Measurements from ENCODE around the gene NECTIN4. TPM values are rescaled to one million over a fixed set of nuclear protein-coding genes. Genes with fewer than 3 reads are reported as not detected.

NECTIN4 gene
- total and polyA plus RNA-seq, 10 of the 15 experiments (the other 5 are each of a cell fraction or from before 2014, with no cell fraction given), result 2.8 to 8.7 (median 3.7) TPM

DNA sequence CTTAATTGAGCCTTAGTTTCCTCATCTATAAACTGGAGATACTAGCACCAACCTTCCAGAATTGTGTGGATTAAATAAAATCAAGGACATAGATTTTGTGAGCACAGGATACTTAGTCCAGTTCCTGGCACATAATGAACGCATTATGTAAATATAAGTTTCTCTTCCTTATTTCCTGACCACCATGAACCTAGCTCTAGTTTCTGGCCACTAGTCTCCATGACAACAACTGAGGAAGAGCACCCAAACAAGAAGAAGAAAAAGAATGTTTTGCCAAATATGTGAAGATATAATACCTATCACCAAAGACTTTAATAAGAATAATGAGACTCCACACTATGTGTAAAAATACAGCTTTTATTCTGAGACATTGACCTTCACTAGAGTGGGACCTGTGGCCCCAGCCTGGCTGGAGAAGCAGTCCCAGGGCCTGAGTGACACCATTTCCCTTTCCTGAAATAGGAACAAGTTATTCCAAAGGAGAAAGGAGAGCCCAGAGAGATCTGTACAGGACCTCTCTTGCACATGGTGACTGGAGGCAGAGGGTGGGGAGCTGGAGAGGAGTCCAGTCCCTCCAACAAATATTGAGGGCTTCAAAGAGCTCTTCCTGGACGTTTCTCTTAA is 42.6 kb downstream of the NECTIN4 start (continued):
- TF ChIP-seq, protein P1, sequence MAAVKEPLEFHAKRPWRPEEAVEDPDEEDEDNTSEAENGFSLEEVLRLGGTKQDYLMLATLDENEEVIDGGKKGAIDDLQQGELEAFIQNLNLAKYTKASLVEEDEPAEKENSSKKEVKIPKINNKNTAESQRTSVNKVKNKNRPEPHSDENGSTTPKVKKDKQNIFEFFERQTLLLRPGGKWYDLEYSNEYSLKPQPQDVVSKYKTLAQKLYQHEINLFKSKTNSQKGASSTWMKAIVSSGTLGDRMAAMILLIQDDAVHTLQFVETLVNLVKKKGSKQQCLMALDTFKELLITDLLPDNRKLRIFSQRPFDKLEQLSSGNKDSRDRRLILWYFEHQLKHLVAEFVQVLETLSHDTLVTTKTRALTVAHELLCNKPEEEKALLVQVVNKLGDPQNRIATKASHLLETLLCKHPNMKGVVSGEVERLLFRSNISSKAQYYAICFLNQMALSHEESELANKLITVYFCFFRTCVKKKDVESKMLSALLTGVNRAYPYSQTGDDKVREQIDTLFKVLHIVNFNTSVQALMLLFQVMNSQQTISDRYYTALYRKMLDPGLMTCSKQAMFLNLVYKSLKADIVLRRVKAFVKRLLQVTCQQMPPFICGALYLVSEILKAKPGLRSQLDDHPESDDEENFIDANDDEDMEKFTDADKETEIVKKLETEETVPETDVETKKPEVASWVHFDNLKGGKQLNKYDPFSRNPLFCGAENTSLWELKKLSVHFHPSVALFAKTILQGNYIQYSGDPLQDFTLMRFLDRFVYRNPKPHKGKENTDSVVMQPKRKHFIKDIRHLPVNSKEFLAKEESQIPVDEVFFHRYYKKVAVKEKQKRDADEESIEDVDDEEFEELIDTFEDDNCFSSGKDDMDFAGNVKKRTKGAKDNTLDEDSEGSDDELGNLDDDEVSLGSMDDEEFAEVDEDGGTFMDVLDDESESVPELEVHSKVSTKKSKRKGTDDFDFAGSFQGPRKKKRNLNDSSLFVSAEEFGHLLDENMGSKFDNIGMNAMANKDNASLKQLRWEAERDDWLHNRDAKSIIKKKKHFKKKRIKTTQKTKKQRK (IDR thresholded peaks at IDR 0.05; ENCODE audit: low read depth, low read length), result no peak
- no peak for TF ChIP-seq ZZZ3 (IDR thresholded peaks at IDR 0.05; ENCODE audit: control insufficient read depth, insufficient read length, low read depth)
- no peak for TF ChIP-seq ESRRA (IDR thresholded peaks at IDR 0.05; ENCODE audit: low read length)
- peak; percentile 94 for TF ChIP-seq POU2F2 (IDR thresholded peaks at IDR 0.05; ENCODE audit: borderline replicate concordance, low read depth, low read length)
- TF ChIP-seq, protein P2, sequence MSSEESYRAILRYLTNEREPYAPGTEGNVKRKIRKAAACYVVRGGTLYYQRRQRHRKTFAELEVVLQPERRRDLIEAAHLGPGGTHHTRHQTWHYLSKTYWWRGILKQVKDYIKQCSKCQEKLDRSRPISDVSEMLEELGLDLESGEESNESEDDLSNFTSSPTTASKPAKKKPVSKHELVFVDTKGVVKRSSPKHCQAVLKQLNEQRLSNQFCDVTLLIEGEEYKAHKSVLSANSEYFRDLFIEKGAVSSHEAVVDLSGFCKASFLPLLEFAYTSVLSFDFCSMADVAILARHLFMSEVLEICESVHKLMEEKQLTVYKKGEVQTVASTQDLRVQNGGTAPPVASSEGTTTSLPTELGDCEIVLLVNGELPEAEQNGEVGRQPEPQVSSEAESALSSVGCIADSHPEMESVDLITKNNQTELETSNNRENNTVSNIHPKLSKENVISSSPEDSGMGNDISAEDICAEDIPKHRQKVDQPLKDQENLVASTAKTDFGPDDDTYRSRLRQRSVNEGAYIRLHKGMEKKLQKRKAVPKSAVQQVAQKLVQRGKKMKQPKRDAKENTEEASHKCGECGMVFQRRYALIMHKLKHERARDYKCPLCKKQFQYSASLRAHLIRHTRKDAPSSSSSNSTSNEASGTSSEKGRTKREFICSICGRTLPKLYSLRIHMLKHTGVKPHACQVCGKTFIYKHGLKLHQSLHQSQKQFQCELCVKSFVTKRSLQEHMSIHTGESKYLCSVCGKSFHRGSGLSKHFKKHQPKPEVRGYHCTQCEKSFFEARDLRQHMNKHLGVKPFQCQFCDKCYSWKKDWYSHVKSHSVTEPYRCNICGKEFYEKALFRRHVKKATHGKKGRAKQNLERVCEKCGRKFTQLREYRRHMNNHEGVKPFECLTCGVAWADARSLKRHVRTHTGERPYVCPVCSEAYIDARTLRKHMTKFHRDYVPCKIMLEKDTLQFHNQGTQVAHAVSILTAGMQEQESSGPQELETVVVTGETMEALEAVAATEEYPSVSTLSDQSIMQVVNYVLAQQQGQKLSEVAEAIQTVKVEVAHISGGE (CRISPR knock-in tag; IDR thresholded peaks at IDR 0.05), result no peak
- TF ChIP-seq MTA3 (IDR thresholded peaks at IDR 0.05; ENCODE audit: borderline replicate concordance, low read length), result no peak
- TF ChIP-seq FOS (IDR thresholded peaks at IDR 0.05; ENCODE audit: borderline replicate concordance, extremely low read depth, insufficient read length), result no peak
- TF ChIP-seq FOXK2 (IDR thresholded peaks at IDR 0.05), result no peak
- TF ChIP-seq, protein P3, sequence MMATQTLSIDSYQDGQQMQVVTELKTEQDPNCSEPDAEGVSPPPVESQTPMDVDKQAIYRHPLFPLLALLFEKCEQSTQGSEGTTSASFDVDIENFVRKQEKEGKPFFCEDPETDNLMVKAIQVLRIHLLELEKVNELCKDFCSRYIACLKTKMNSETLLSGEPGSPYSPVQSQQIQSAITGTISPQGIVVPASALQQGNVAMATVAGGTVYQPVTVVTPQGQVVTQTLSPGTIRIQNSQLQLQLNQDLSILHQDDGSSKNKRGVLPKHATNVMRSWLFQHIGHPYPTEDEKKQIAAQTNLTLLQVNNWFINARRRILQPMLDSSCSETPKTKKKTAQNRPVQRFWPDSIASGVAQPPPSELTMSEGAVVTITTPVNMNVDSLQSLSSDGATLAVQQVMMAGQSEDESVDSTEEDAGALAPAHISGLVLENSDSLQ (IDR thresholded peaks at IDR 0.05), result no peak
- no peak for TF ChIP-seq ZNF217 (IDR thresholded peaks at IDR 0.05)
- TF ChIP-seq SMC3 (IDR thresholded peaks at IDR 0.05; ENCODE audit: borderline replicate concordance, low read length), result no peak
- TF ChIP-seq, protein P4, sequence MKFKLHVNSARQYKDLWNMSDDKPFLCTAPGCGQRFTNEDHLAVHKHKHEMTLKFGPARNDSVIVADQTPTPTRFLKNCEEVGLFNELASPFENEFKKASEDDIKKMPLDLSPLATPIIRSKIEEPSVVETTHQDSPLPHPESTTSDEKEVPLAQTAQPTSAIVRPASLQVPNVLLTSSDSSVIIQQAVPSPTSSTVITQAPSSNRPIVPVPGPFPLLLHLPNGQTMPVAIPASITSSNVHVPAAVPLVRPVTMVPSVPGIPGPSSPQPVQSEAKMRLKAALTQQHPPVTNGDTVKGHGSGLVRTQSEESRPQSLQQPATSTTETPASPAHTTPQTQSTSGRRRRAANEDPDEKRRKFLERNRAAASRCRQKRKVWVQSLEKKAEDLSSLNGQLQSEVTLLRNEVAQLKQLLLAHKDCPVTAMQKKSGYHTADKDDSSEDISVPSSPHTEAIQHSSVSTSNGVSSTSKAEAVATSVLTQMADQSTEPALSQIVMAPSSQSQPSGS (IDR thresholded peaks at IDR 0.05; ENCODE audit: low read length), result peak; percentile 48
- TF ChIP-seq, protein P5, sequence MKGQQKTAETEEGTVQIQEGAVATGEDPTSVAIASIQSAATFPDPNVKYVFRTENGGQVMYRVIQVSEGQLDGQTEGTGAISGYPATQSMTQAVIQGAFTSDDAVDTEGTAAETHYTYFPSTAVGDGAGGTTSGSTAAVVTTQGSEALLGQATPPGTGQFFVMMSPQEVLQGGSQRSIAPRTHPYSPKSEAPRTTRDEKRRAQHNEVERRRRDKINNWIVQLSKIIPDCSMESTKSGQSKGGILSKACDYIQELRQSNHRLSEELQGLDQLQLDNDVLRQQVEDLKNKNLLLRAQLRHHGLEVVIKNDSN (IDR thresholded peaks at IDR 0.05; ENCODE audit: borderline replicate concordance, extremely low read length, insufficient read depth, low read depth, low read length), result no peak
- TF ChIP-seq DPF2 (IDR thresholded peaks at IDR 0.05), result peak; percentile 92; the same call in 1 of the 2 replicates
- no peak for TF ChIP-seq IRF4 (IDR thresholded peaks at IDR 0.05; ENCODE audit: low read depth, low read length)
- TF ChIP-seq, protein P6, sequence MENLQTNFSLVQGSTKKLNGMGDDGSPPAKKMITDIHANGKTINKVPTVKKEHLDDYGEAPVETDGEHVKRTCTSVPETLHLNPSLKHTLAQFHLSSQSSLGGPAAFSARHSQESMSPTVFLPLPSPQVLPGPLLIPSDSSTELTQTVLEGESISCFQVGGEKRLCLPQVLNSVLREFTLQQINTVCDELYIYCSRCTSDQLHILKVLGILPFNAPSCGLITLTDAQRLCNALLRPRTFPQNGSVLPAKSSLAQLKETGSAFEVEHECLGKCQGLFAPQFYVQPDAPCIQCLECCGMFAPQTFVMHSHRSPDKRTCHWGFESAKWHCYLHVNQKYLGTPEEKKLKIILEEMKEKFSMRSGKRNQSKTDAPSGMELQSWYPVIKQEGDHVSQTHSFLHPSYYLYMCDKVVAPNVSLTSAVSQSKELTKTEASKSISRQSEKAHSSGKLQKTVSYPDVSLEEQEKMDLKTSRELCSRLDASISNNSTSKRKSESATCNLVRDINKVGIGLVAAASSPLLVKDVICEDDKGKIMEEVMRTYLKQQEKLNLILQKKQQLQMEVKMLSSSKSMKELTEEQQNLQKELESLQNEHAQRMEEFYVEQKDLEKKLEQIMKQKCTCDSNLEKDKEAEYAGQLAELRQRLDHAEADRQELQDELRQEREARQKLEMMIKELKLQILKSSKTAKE (IDR thresholded peaks at IDR 0.05; ENCODE audit: low read depth, poor library complexity, severe bottlenecking), result peak; percentile 59
- 0 out of 2 replicates have a peak, but pooled peaks have one; percentile 22 for TF ChIP-seq CHD2 (IDR thresholded peaks at IDR 0.05; ENCODE audit: borderline replicate concordance, low read depth, low read length)

All from GM12878 (cell line).